ENCODE data around the gene SLC4A1.

Gene SLC4A1

DNA sequence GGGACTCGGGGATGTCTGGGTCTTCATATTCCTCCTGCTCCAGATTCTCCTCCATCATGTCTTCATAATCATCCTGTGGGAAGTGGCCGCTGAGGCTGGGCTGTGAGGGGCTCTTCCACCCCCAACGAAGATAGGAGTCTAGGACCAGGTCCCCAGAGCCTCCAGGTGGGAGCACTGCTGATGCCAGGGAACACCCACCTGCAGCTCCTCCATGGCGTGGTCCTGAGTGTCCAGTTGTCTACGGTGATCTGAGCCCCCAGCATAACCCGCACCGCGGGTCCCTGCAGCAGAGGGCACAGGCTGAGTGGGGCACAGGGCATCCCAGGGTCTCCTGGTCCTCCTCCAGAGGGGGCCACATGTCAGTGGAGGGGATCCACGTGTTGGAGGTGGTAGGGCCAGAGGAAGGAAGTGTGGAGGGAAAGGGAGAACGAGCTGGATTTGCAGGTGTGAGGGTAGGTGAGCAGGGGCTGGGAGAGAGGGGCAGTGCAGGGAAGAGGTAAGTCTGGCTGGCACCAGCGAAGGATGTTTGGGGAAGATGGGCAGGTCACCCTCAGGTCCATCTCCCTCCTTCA is 5.2 kb downstream of the SLC4A1 start:
- no peak overlapping the region for H3K27ac ChIP-seq (ENCODE audit: low read depth, low read length)
- no peak overlapping the region for H3K9ac ChIP-seq (ENCODE audit: low read length)
- H3K36me3 ChIP-seq (ENCODE audit: control insufficient read depth, insufficient read depth, low read length), result no peaks in the 10 kb centered on the region
- no peak overlapping the region for H3K4me3 ChIP-seq (ENCODE audit: low read length)
- H3K4me1 ChIP-seq (ENCODE audit: control insufficient read depth, insufficient read depth, low read length), result no peaks in the 10 kb centered on the region
- H3K27me3 ChIP-seq (ENCODE audit: control insufficient read depth, insufficient read depth, low read length), result no peaks in the 10 kb centered on the region

DNA sequence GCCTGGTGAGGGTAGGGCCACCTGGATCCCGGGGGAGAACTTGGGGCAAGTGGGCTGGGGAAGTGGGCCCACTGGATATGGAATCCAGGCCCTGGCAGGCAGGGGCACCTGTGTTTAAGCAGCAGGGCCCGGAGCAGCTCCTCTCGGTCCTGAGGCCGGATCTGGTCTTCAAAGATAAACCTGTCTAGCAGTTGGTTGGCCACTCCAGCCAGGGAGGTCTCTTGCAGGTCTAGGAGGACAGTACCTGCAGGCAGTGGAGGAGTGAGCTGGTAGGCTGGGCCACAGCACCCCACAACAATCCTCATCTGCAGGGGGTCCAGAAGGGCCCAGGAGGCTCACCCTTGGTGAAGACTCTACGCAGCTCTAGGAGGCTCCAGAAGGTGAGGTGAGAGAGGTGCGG is 7.6 kb downstream of the SLC4A1 start:
- Histone ChIP-seq H3K27ac (ENCODE audit: low read depth, low read length) (no peak overlapping the region), H3K4me1 (ENCODE audit: control insufficient read depth, insufficient read depth, low read length) (no peaks in the 10 kb centered on the region), H3K4me3 (ENCODE audit: low read length) (no peak overlapping the region), H3K9ac (ENCODE audit: low read length) (no peak overlapping the region), H3K36me3 (ENCODE audit: control insufficient read depth, insufficient read depth, low read length) (no peaks in the 10 kb centered on the region), H3K27me3 (ENCODE audit: control insufficient read depth, insufficient read depth, low read length) (no peaks in the 10 kb centered on the region)

DNA sequence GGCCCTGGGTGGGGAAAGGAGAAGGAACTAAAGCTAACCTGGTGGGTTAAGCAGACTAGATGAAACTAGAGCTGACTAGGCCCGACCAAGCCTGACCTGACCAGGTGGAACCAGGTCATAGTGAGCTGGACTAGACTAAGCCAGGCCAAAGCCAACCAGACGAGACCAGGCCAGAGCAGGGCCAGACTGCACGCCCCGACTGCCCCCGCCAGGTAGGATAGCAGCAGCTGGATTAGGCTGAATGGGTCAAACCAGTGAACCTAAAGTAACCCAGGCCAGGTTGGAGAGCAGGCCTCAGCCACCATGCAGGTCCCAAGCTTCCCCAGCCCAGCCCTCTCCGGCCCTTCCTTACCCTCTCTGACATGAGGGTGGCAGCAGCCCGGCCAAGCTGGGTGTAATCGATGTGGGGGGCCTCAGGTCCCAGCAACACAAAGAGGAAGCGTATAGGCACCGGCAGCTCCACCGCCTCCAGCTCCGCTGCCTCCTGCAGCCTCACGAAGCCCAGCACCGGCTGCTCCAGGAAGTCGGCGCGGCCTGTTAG is 9.1 kb downstream of the SLC4A1 start:
- H3K27me3 ChIP-seq (ENCODE audit: control insufficient read depth, insufficient read depth, low read length), result no peaks in the 10 kb centered on the region
- H3K27ac ChIP-seq (ENCODE audit: low read depth, low read length), result no peak overlapping the region
- H3K36me3 ChIP-seq (ENCODE audit: control insufficient read depth, insufficient read depth, low read length), result no peaks in the 10 kb centered on the region
- no peaks in the 10 kb centered on the region for H3K4me1 ChIP-seq (ENCODE audit: control insufficient read depth, insufficient read depth, low read length)
- H3K9ac ChIP-seq (ENCODE audit: low read length), result no peak overlapping the region
- H3K4me3 ChIP-seq (ENCODE audit: low read length), result no peak overlapping the region

DNA sequence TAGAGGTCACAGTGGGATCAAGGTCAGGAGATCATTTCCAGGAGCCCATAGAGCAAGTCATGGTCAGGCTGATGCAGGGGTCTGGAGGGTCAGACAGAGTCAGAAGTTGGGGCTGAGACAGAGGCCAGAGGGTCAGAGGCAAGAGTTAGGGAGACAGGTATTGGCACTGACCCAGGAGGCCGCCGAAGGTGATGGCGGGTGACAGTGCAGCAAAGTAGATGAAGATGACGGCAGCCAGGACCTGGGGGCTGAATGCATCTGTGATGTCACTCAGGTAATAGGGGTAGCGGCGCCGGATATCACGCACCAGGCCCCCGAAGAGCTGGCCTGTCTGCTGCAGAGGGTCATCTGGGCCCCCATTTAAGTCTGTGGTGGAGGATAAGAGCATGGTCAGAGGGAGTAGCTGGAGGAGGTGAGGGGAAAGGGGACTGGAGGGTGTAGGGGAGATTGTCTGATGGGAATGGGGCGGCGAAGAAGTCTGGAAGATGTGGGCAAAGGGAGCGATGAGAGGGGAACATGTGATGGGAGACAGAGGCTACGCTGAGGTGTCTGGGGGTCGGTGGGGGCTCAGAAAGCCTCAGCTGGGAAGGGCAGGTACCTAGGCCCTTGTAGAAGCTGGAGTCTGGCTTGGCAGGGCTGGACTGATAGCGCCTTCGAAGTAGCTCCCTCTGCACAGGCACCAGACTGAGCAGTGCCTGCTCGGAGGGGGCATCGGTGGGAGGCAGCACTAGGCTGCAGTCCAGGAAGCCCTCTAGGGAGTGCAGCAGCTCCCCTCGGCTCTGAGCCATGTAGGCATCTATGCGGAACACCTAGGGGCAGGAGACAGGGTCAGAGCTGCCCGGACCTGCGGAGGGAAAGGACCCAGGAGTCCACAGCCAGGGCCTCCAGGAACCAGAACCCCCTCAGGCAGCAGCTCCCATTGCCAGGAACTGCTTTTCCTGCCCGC is 9.8 kb downstream of the SLC4A1 start:
- no peaks in the 10 kb centered on the region for H3K36me3 ChIP-seq (ENCODE audit: control insufficient read depth, insufficient read depth, low read length)
- no peak overlapping the region for H3K4me3 ChIP-seq (ENCODE audit: low read length)
- H3K27me3 ChIP-seq (ENCODE audit: control insufficient read depth, insufficient read depth, low read length), result no peaks in the 10 kb centered on the region
- H3K9ac ChIP-seq (ENCODE audit: low read length), result no peak overlapping the region
- no peak overlapping the region for H3K27ac ChIP-seq (ENCODE audit: low read depth, low read length)
- H3K4me1 ChIP-seq (ENCODE audit: control insufficient read depth, insufficient read depth, low read length), result no peaks in the 10 kb centered on the region

DNA sequence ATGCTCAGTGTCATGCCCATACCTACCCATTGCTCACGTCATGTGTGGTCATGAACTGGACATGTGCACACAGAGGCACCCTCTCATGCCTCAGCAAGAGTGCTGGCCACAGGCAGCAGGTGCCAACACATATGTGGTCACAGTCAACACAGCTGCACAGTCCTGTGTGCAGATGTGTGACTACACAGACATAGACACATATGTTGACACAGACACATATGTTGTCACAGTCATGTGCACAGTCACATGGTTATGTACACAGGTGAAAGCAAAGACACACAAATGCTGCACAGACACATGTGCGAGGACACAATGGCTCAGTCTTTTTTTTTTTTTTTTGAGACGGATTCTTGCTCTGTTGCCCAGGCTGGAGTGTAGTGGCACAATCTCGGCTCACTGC is 11.3 kb downstream of the SLC4A1 start:
- Histone ChIP-seq H3K4me3 (ENCODE audit: low read length) (no peak overlapping the region), H3K9ac (ENCODE audit: low read length) (no peak overlapping the region), H3K36me3 (ENCODE audit: control insufficient read depth, insufficient read depth, low read length) (no peaks in the 10 kb centered on the region), H3K27ac (ENCODE audit: low read depth, low read length) (no peak overlapping the region), H3K4me1 (ENCODE audit: control insufficient read depth, insufficient read depth, low read length) (no peaks in the 10 kb centered on the region), H3K27me3 (ENCODE audit: control insufficient read depth, insufficient read depth, low read length) (no peaks in the 10 kb centered on the region)

DNA sequence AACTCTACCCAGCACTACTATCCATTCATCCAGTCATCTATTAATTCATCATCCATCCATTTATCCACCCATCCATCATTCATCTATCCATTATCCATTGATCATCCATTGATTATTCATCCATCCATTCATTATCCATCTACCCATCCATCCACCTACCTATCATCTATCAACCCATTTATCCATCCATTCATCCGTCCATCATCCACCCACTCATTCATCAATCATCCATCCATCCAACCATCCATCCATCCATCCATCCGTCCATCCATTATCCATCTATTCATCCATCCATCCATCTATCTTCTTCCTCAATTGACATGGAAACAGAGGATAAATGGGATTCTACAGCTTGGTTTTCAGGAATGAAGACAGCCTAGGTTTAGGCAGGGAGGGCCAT is 12.0 kb downstream of the SLC4A1 start:
- Histone ChIP-seq H3K27me3 (ENCODE audit: control insufficient read depth, insufficient read depth, low read length) (no peaks in the 10 kb centered on the region), H3K36me3 (ENCODE audit: control insufficient read depth, insufficient read depth, low read length) (no peaks in the 10 kb centered on the region), H3K4me1 (ENCODE audit: control insufficient read depth, insufficient read depth, low read length) (no peaks in the 10 kb centered on the region), H3K4me3 (ENCODE audit: low read length) (no peak overlapping the region), H3K9ac (ENCODE audit: low read length) (no peak overlapping the region), H3K27ac (ENCODE audit: low read depth, low read length) (no peak overlapping the region)

DNA sequence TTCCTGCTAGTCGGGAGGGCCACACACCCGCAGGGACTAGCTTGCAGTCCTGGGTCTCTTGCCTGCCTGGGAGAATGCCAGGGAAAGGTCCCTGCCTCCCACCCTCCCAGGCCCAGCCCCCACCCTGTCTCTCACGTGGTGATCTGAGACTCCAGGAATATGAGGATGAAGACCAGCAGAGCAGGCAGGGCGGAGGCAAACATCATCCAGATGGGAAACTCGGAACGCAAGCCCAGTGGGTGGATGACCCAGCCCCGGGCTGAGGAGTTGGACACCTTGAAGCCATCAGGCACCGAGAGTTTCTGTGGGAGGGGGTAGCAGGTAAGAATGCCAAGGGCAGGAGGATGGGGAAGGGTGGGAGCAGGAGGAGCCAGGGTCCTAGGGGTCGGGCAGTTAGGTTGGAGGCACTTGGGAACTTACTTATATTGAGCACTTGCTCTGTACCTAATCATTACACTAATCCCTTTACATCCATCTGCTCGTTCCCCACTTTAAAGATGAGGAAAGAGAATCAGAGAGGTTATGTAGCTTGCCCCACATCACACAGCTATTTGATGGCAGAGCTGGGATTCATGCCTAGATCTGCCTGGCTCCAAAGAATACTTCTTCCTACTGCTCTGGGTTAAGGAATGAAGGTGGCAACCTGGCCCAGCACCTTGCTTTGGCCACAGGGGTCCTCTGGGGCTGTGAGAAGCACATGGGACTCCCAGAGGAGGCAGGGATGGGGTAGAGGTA is 13.4 kb downstream of the SLC4A1 start:
- H3K9ac ChIP-seq (ENCODE audit: low read length), result no peak overlapping the region
- no peak overlapping the region for H3K4me3 ChIP-seq (ENCODE audit: low read length)
- H3K27me3 ChIP-seq (ENCODE audit: control insufficient read depth, insufficient read depth, low read length), result no peaks in the 10 kb centered on the region
- no peaks in the 10 kb centered on the region for H3K4me1 ChIP-seq (ENCODE audit: control insufficient read depth, insufficient read depth, low read length)
- no peak overlapping the region for H3K27ac ChIP-seq (ENCODE audit: low read depth, low read length)
- H3K36me3 ChIP-seq (ENCODE audit: control insufficient read depth, insufficient read depth, low read length), result no peaks in the 10 kb centered on the region

DNA sequence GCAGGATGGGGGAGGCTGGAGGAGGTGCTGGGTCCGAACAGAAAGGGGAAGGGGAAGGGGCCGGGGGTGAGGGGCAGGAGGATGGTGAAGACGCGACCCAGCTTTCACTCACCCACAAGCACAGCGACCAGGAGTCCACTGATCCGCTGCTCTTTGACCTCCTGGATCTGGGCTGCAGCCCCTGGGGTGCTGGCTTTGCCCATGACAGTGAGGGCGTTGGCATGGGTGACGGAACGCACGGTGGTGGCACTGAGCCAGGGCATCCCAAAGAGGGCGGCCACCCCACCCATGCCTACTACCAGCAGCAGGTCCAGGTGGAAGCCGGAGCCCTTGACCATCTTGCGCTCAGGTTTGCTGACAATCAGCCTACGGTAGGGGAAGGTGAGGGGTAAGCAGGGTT is 14.9 kb downstream of the SLC4A1 start:
- H3K4me1 ChIP-seq (ENCODE audit: control insufficient read depth, insufficient read depth, low read length), result no peaks in the 10 kb centered on the region
- no peak overlapping the region for H3K9ac ChIP-seq (ENCODE audit: low read length)
- H3K36me3 ChIP-seq (ENCODE audit: control insufficient read depth, insufficient read depth, low read length), result no peaks in the 10 kb centered on the region
- no peak overlapping the region for H3K27ac ChIP-seq (ENCODE audit: low read depth, low read length)
- H3K4me3 ChIP-seq (ENCODE audit: low read length), result no peak overlapping the region
- H3K27me3 ChIP-seq (ENCODE audit: control insufficient read depth, insufficient read depth, low read length), result no peaks in the 10 kb centered on the region

DNA sequence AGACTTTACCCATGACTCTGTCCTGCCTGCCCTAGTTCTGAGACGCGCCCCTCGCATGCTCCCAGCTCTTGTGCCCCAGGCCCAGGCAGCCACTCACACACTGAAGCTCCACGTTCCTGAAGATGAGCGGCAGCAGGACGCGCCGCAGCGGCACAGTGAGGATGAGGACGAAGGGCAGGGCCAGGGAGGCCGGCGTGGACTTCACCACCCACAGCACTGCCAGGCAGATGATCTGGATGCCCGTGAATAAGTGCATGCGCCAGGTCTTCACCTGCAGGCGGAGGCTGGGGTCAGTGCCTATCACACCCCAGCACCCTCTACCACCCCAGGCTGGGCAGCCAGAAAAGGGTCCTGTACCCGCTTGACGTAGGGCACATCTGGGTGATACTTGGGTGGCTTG is 16.9 kb downstream of the SLC4A1 start:
- Histone ChIP-seq H3K4me1 (ENCODE audit: control insufficient read depth, insufficient read depth, low read length) (no peaks in the 10 kb centered on the region), H3K36me3 (ENCODE audit: control insufficient read depth, insufficient read depth, low read length) (no peaks in the 10 kb centered on the region), H3K9ac (ENCODE audit: low read length) (no peak overlapping the region), H3K4me3 (ENCODE audit: low read length) (no peak overlapping the region), H3K27ac (ENCODE audit: low read depth, low read length) (no peak overlapping the region), H3K27me3 (ENCODE audit: control insufficient read depth, insufficient read depth, low read length) (no peaks in the 10 kb centered on the region)

DNA sequence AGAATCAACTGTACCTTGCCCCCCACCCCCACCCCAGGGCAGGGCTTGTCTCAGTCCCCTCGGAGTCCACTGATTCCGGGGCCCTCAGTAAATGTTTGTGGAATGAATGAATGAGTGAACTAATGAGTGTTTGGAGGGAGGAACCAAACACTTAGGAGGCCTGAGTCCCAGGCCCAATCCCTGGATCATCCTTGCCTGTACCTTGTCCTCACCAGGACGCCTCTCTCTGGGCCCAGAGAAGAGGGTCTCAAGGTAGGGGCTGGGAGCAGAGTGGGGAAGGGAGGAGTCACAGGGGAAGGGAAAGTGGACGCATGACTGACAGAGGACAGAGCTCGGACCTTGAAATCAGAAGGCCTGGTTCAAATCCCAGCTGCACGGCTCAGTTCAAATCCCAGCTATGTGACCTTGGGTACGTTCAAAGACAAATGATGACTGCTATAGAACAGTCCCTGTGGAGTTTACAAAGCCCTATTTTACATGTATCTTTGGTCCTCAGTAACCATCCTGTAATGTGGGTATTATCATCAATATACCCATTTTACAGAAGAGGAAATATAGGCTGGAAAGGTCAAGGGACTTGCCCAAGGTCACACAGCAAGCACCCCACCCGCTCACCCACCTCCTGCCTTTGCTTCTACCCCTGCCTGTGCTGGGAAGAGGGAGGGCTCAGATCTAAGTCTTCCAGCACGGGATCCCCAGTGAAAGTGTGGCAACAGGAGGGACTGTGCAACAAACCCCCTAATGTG is 18.3 kb downstream of the SLC4A1 start:
- Histone ChIP-seq H3K9ac (ENCODE audit: low read length) (no peak overlapping the region), H3K4me3 (ENCODE audit: low read length) (no peak overlapping the region), H3K27ac (ENCODE audit: low read depth, low read length) (no peak overlapping the region), H3K4me1 (ENCODE audit: control insufficient read depth, insufficient read depth, low read length) (no peaks in the 10 kb centered on the region), H3K27me3 (ENCODE audit: control insufficient read depth, insufficient read depth, low read length) (no peaks in the 10 kb centered on the region), H3K36me3 (ENCODE audit: control insufficient read depth, insufficient read depth, low read length) (no peaks in the 10 kb centered on the region)

DNA sequence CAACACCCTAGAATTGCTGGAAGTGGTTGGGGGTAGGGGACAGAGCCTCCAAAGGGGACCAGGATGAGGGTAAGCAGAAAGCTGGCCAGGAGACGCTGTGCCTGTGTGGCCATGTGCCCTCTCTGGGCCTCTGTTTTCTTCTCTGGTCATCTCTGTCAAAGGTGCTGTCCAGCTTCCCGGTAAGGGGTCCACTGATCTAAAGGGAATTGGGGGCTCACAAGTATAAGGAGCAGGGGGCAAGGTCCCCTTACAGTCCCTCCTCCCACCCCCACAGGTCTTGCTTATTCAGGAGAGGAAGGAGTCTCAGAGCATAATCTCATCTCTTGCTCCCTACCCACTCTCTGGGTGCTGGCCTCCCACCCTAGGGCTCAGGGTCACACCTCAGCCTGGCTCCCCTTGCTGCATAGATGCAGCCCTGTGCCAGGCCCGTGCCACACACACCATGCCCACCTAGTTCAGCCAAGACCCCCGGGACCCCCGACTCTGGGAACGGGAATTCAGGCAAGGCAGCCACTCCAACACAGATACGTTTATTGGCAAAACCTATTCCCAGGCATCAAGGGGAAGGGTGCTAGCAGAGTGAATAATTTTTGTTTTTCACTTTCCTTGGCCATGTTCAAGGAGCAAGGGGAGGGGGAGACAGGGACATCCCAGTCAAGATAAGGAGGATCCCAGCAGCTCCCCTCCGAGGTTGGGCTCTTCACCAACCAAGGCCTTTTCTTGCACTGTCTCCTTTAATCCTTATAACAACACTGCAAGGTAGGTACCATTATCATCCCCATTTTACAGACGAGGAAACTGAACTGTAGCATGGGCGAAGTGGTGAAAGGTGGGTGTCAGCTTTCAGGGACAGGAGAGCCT is 19.8 kb downstream of the SLC4A1 start:
- Histone ChIP-seq H3K36me3 (ENCODE audit: control insufficient read depth, insufficient read depth, low read length) (no peaks in the 10 kb centered on the region), H3K27me3 (ENCODE audit: control insufficient read depth, insufficient read depth, low read length) (no peaks in the 10 kb centered on the region), H3K9ac (ENCODE audit: low read length) (no peak overlapping the region), H3K4me1 (ENCODE audit: control insufficient read depth, insufficient read depth, low read length) (no peaks in the 10 kb centered on the region), H3K27ac (ENCODE audit: low read depth, low read length) (no peak overlapping the region), H3K4me3 (ENCODE audit: low read length) (no peak overlapping the region)

Measured in rectal smooth muscle tissue (tissue), 1 donor.